Measurements from ENCODE around the gene ABCC5.
"Not testable (repeated sequence)": the region's sequence is repeated elsewhere in the genome, so short reads cannot be mapped to it uniquely, and the experiment has no call there.

The ABCC5 gene

DNA sequence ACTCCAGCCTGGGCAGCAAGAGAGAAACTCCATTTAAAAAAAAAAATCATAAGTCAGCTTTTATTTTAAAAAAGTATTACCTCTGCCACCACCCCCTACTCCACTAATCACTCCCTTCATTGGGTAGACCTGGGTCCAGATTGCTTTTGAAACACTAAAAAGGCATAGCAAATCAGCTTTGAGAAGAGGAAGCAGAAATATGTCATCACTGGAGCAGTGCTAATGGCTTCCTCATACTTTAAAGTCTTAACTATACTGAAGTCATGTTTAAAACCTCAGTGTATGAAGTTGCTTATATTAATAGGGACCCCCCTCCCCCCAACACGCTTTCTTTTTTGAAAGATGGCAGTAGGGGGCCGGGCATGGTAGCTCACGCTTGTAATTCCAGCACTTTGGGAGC lies 12.9 kb upstream of the ABCC5 start:
- ATAC-seq (ENCODE audit: low read depth) (no peak), DNase-seq (ENCODE audit: low spot score in 2 of 2) (no peak)
- Mint-ChIP-seq H3K4me1 (no peaks in the 10 kb centered on the region), H3K27ac (no peak overlapping the region), H3K4me3 (no peak overlapping the region), H3K27me3 (peaks cover 5% of the 10 kb centered on the region), H3K36me3 (no peaks in the 10 kb centered on the region), H3K9me3 (no peaks in the 10 kb centered on the region)

DNA sequence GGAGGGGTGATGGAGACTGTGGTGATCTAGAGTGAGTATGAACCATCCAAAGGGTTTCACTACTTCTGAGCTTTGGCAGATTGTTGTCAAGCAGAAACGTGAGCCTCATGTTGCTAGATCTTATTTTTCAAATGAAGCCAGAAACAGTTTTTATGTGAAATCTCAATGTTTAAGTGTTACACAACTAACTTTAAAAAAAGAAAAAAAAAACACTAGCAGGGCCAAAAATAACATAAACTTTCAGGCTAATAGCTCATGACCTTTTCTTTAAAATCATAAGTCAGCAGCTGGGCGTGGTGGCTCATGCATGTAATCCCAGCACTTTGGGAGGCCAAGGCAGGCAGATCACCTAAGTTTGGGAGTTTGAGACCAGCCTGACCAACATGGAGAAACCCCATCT lies 11.8 kb upstream of the ABCC5 start:
- Mint-ChIP-seq H3K27me3 (peaks cover 5% of the 10 kb centered on the region), H3K9me3 (no peaks in the 10 kb centered on the region), H3K36me3 (no peaks in the 10 kb centered on the region), H3K4me3 (no peak overlapping the region), H3K27ac (no peak overlapping the region), H3K4me1 (no peaks in the 10 kb centered on the region)
- ATAC-seq (ENCODE audit: low read depth) (no peak), DNase-seq (ENCODE audit: low spot score in 2 of 2) (no peak)

DNA sequence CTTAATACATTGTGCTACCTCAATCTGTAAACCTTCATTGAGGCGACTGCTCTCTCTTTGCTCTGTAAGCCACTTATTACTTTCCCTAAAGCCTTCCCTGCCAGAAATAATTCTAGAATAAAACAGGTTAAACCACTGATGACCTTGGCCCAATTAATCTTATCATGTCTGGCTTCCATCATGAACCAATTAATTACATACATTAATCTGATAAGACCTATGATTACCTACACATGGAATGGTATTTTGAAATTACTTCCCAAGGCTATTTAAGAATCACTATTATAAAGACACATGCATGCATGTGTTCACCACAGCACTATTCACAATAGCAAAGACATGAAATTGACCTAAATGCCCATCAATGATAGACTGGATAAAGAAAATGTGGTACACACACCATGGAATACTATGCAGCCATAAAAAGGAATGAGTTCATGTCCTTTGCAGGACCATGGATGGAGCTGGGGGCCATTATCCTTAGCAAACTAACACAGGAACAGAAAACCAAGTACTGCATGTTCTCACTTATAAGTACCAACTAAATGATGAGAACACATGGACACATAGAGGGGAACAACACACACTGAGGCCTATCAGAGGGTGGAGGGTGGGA lies 10.7 kb upstream of the ABCC5 start:
- not testable (repeated sequence) for H3K27ac Mint-ChIP-seq; H3K27me3 Mint-ChIP-seq; H3K9me3 Mint-ChIP-seq; H3K4me1 Mint-ChIP-seq; H3K4me3 Mint-ChIP-seq; H3K36me3 Mint-ChIP-seq; DNase-seq (ENCODE audit: low spot score in 2 of 2); ATAC-seq (ENCODE audit: low read depth)

DNA sequence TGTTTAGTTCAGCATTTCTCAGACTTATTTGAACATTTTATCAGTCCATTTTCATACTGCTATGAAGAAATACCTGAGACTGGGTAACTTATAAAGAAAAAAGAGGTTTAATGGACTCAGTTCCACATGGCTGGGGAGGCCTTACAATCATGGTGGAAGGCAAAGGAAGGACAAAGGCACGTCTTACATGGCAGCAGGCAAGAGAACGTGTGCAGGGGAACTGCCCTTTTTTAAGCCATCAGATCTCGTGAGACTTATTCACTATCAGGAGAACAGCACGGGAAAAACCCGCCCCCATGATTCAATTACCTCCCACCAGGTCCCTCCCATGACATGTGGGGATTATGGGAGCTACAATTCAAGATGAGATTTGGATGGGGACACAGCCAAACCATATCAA lies 7.6 kb upstream of the ABCC5 start:
- DNase-seq (ENCODE audit: low spot score in 2 of 2); H3K27ac Mint-ChIP-seq; ATAC-seq (ENCODE audit: low read depth); H3K4me3 Mint-ChIP-seq; H3K4me1 Mint-ChIP-seq; H3K9me3 Mint-ChIP-seq; H3K36me3 Mint-ChIP-seq: not testable (repeated sequence)
- H3K27me3 Mint-ChIP-seq = peaks cover 13% of the 10 kb centered on the region

DNA sequence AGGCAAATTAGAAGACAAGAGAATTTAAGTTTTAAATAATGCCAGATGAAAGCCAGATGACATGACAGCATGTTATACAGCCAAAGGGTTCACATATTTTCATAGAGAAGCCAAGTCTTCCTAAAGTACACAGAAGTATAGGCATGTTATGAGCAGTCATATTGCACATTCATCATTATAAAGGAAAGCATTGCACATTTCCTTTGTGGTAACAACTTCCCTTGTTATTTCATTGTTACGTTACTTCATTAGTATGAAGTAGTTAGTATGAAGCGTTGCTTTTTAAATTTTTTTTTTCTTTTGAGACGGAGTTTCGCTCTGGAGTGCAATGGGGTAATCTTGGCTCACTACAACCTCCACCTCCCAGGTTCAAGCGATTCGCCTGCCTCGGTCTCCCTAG lies 4.6 kb upstream of the ABCC5 start:
- H3K4me3 Mint-ChIP-seq = no peak overlapping the region
- no peak overlapping the region for H3K27ac Mint-ChIP-seq
- no peak for ATAC-seq (ENCODE audit: low read depth)
- H3K36me3 Mint-ChIP-seq = no peaks in the 10 kb centered on the region
- no peaks in the 10 kb centered on the region for H3K9me3 Mint-ChIP-seq
- peaks cover 6% of the 10 kb centered on the region for H3K4me1 Mint-ChIP-seq
- DNase-seq (ENCODE audit: low spot score in 2 of 2) = no peak
- peaks cover 17% of the 10 kb centered on the region for H3K27me3 Mint-ChIP-seq

DNA sequence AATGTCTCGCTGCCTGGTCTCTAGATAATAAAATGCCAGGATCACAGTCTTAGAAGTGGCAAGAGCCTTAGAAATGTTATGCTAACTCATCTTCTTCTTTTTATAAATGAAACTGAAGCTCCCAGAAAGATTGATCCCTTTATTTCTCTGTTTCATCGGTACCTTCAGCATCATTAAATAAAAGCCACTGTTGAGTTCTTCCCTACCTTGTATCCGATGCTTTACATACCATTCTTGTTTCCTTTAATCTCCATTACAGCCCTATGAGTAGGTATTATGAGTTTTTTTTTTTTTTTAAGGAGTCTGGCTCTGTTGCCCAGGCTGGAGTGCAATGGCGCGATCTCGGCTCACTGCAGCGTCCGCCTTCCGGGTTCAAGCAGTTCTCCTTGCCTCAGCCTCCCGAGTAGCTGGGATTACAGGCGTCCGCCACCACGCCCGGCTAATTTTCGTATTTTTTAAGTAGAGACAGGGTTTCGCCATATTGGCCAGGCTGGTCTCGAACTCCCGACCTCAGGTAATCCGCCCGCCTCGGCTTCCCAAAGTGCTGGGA lies 815 bp upstream of the ABCC5 start:
- peak overlapping the region; percentile 99 for H3K4me3 Mint-ChIP-seq
- peaks cover 1% of the 10 kb centered on the region for H3K36me3 Mint-ChIP-seq
- ATAC-seq (ENCODE audit: low read depth) (no peak), DNase-seq (ENCODE audit: low spot score in 2 of 2) (no peak)
- H3K9me3 Mint-ChIP-seq = no peaks in the 10 kb centered on the region
- H3K27me3 Mint-ChIP-seq = peaks cover 11% of the 10 kb centered on the region
- peak overlapping the region; percentile 84 for H3K27ac Mint-ChIP-seq
- H3K4me1 Mint-ChIP-seq = peaks cover 15% of the 10 kb centered on the region

DNA sequence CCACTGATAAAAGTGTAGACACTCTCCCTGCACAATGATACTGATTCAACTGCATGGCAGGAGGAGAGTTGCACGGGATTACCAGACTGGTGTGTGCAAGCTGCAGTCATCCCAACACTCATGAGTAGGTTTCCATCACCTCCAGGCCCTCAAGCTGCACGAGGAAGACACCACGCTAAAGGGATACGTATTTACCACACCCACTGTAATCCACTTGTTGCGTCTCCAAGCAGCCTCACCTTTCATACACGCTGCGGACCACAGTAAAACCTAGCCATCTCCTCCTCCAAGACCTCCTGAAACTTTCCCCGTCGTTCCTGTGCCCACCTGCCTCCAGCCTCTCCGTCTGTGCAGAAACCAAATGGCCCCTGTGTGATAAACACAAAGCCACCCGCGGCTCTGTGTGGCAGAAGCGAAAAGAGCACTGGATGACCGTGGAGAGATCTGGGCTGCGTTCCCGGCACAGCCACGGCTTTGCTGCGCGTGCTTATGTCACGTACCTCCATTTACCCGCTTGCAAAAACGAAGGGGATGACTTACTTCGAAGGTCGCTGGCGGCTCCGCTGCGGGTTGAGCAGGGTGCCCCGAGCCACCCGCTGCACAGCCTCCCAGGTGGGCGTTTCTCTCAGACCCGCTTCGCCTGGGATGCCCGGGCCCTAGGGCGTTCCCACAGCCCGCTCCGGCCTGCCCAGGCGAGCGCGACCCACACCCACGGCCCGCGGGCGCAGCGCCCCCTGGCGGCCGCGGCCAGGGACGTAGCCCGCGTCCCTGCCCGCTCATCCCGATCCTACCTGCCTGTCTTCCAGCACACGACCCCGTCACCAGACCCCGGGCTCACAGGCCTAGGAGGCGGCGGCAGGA lies 643 bp downstream of the ABCC5 start:
- H3K27ac Mint-ChIP-seq = peak overlapping the region; percentile 84
- H3K27me3 Mint-ChIP-seq = peaks cover 10% of the 10 kb centered on the region
- no peaks in the 10 kb centered on the region for H3K9me3 Mint-ChIP-seq
- peaks cover 15% of the 10 kb centered on the region for H3K4me1 Mint-ChIP-seq
- H3K4me3 Mint-ChIP-seq = peak overlapping the region; percentile 99
- H3K36me3 Mint-ChIP-seq = peaks cover 1% of the 10 kb centered on the region
- peak; percentile 72 for ATAC-seq (ENCODE audit: low read depth)
- DNase-seq (ENCODE audit: low spot score in 2 of 2) = peak; percentile 54 to 66

DNA sequence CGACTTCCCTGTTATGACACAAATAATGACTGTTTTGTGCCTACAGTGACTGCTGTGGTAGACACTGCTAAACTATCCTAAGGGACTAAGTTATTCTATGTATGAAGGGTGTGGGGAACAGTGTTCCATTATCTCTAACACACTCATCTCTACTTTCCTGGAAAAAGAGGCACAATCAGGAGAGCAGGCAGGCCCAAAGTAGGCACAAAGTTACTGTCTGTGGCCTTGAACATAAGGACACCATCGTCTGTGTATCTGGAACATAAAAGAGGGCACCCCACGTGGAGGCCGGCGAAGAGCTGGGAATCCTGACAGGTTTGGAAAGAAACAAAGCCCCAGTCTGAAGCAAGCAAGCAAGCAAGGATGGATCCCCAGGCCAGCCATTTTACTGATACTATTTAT lies 1.5 kb downstream of the ABCC5 start:
- H3K27ac Mint-ChIP-seq = no peak overlapping the region
- H3K36me3 Mint-ChIP-seq = peaks cover 2% of the 10 kb centered on the region
- ATAC-seq (ENCODE audit: low read depth) (no peak), DNase-seq (ENCODE audit: low spot score in 2 of 2) (no peak)
- H3K4me1 Mint-ChIP-seq = peaks cover 15% of the 10 kb centered on the region
- H3K27me3 Mint-ChIP-seq = peaks cover 7% of the 10 kb centered on the region
- peak overlapping the region; percentile 48 for H3K4me3 Mint-ChIP-seq
- H3K9me3 Mint-ChIP-seq = no peaks in the 10 kb centered on the region

DNA sequence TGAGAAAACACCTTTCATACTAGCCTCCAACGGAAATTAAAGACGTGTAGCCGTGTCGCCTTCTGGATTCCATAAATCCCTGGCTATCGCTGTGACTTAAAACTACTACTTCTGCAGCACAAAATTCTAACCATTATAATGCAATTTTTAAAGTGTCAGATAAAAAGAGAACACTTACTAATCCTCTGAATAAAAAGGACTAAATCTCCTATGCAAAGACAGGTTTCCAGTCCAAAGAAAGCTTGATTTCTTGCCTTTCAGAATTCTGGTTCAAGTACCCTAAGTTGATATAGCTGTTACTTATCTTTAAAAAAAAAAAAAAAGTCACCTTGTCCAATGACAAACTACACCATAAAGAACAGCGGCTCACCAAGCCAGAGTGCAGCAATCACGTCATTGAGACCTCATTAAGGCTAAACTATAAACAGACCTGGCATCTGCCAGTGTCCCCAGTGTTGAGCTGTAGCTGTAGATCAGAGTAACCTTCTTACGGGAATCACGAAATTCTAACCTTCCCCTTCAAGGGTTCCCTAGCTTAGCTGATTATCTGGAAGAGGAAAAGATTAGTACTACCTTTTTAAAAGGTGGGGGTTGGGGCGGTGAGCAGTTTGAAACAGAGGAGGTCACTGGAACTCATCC lies 2.2 kb downstream of the ABCC5 start:
- peaks cover 4% of the 10 kb centered on the region for H3K27me3 Mint-ChIP-seq
- H3K9me3 Mint-ChIP-seq = no peaks in the 10 kb centered on the region
- no peak overlapping the region for H3K27ac Mint-ChIP-seq
- DNase-seq (ENCODE audit: low spot score in 2 of 2) = no peak
- peaks cover 15% of the 10 kb centered on the region for H3K4me1 Mint-ChIP-seq
- H3K4me3 Mint-ChIP-seq = no peak overlapping the region
- peaks cover 5% of the 10 kb centered on the region for H3K36me3 Mint-ChIP-seq
- ATAC-seq (ENCODE audit: low read depth) = no peak

DNA sequence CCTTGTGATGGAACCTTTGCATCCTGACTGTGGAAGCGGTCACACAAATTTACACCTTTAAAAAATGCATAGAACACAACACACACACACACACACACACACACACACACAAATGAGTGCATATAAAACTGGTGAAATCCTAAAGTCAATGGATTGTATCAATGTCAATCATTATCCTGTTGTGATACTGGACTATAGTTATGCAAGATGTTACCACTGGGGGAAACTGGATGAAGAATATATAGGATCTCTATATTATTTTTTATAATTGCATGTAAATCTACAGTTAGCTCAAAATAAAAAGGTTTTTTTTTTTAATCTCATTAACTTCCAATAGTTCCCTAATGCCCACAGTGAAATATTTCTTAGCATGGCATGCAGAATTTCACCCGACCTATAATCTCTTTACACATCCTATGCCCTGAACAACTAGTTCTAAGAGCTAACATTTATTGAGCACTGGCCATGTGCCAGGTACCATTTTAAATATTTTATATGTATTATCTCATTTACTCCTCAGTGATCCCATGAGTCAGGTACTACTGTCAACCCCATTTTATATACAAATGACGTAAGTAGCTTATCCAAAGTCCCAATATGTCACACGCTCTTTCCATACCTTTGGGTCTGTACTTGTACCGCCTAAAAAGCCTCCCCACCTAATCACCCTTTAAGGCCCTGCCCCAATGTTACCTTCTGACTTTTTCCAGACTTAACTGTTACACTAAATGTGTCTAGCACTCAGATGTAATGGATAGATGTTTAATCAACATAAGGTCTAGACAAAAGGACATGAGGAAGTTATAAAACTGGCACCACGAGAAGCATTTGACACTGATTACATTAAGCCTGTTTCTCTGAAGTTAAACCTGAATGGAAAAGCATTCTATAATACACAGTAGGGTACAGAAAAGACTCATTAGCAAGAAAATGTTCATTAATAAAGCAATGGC lies 5.5 kb downstream of the ABCC5 start:
- ATAC-seq (ENCODE audit: low read depth) = no peak
- no peak for DNase-seq (ENCODE audit: low spot score in 2 of 2)
- Mint-ChIP-seq H3K27me3 (no peaks in the 10 kb centered on the region), H3K4me3 (no peak overlapping the region), H3K36me3 (peaks cover 7% of the 10 kb centered on the region), H3K27ac (no peak overlapping the region), H3K4me1 (peaks cover 21% of the 10 kb centered on the region), H3K9me3 (no peaks in the 10 kb centered on the region)

DNA sequence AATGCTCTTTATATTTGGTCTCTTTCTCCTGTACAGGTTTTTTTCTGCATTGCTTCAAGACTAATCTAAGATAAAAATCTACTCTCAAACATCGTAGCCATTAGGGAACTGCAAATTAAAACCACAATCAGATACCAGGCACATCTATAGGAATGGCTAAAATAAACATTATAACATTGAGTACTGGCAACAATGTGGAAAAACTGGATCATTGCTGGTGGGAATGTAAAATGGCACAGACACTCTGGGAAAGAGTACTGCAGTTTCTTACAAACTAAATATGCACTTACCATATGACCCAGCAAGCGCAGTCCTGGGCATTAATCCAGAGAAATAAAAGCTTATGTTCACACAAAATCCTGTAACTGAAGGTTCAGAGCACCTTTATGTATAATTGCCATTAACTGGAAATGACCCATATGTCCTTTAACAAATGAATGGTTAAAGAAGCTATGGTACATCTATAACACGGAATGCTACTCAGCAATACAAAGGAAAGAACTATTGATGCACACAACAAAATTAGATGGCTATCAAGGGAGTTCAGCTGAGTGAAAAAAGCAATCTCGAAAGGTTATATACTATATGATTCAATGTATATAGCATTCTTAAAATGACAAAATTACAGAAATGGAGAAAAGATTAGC lies 6.3 kb downstream of the ABCC5 start:
- Mint-ChIP-seq H3K9me3 (no peaks in the 10 kb centered on the region), H3K4me1 (peaks cover 20% of the 10 kb centered on the region), H3K27ac (no peak overlapping the region)

DNA sequence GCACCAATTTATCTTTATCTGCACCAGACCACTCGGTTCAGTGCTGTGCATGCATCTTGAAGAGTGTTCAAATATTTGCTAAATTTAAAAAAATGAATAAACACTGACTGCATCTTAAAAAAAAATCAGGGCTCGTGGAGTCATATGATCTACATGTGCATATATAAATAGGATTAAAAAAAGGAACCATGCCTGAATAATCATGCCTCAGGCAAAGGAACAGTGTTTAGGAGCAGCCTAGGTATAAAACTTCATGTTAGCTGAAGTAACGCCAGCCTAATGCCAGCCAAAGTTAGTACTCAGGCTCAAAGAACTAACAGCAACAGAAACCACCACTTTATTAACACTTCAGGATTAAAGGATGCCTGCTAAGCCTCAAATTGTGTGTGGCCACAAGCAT lies 9.5 kb downstream of the ABCC5 start:
- DNase-seq (ENCODE audit: low spot score in 2 of 2) = no peak
- Mint-ChIP-seq H3K4me3 (no peak overlapping the region), H3K27ac (no peak overlapping the region), H3K9me3 (no peaks in the 10 kb centered on the region), H3K4me1 (peaks cover 24% of the 10 kb centered on the region), H3K36me3 (peaks cover 7% of the 10 kb centered on the region), H3K27me3 (no peaks in the 10 kb centered on the region)
- no peak for ATAC-seq (ENCODE audit: low read depth)

More for the DNA sequence above, 6.3 kb downstream of the ABCC5 start:
- DNase-seq (ENCODE audit: low spot score in 2 of 2) (no peak), ATAC-seq (ENCODE audit: low read depth) (no peak)
- H3K4me3 Mint-ChIP-seq = no peak overlapping the region
- H3K36me3 Mint-ChIP-seq = peaks cover 7% of the 10 kb centered on the region
- H3K27me3 Mint-ChIP-seq = no peaks in the 10 kb centered on the region
